Keratinocyte (primary cell): ENCODE data around the gene ZNF205. TPM values are rescaled to one million over a fixed set of nuclear protein-coding genes. Genes with fewer than 3 reads are reported as not detected.

Experiments used
- DNase-seq: peaks from one replicate; pipeline ENCODE4 v3.0.0-alpha.2; 2011; ENCODE audit warnings: low read depth, missing footprints, low spot score
- FAIRE-seq: peaks from 2 replicates; lab custom pipeline; 2011; peaks lifted over from hg19 to GRCh38; lab: Jason Lieb, UNC
- H2AFZ ChIP-seq: 2 replicates; pipeline ENCODE4 v1.6.0; 2012; ENCODE audit warnings: low read length, control low read depth, inconsistent platforms; ENCODE audit not compliant: control insufficient read depth
- H3K27ac ChIP-seq: 2 replicates; pipeline ENCODE4 v1.5.1; 2011; ENCODE audit warnings: low read length; ENCODE audit not compliant: control insufficient read depth, insufficient read depth
- H3K27me3 ChIP-seq: 3 replicates; pipeline ENCODE4 v1.6.0; 2011; ENCODE audit warnings: low read length; ENCODE audit not compliant: control insufficient read depth, insufficient read depth; ENCODE audit errors: extremely low read depth
- H3K36me3 ChIP-seq, 2 experiments: 2 replicates in 1 of 2; 3 replicates in 1 of 2; pipeline ENCODE4 v1.5.1; 2011; ENCODE audit warnings: low read length in 2 of 2, mild to moderate bottlenecking in 1 of 2; ENCODE audit not compliant: control insufficient read depth in 2 of 2, insufficient read depth in 2 of 2; ENCODE audit errors: extremely low read depth in 1 of 2
- H3K4me1 ChIP-seq: 3 replicates; pipeline ENCODE4 v1.5.1; 2011; ENCODE audit warnings: low read length; ENCODE audit not compliant: control insufficient read depth, insufficient read depth; ENCODE audit errors: extremely low read depth
- H3K4me2 ChIP-seq: 3 replicates; pipeline ENCODE4 v1.6.0; 2011; ENCODE audit warnings: low read depth, low read length; ENCODE audit not compliant: control insufficient read depth, insufficient read depth; ENCODE audit errors: extremely low read depth
- H3K4me3 ChIP-seq, 3 experiments: fragments of 200-600 bp in 1 of 3; sonication (generic) in 1 of 3; 2 replicates in 2 of 3; 3 replicates in 1 of 3; pipeline ENCODE4 v1.5.1; 2011 to 2016; ENCODE audit warnings: low read length in 3 of 3, mild to moderate bottlenecking in 3 of 3, control low read depth in 2 of 3, inconsistent platforms in 1 of 3, low read depth in 1 of 3, mixed read lengths in 1 of 3, mixed run types in 1 of 3, moderate library complexity in 1 of 3; ENCODE audit not compliant: control insufficient read depth in 2 of 3, insufficient read depth in 2 of 3; ENCODE audit errors: extremely low read depth in 1 of 3
- H3K79me2 ChIP-seq: 2 replicates; pipeline ENCODE4 v1.6.0; 2012; ENCODE audit warnings: low read length; ENCODE audit not compliant: control insufficient read depth, insufficient read depth
- H3K9ac ChIP-seq: 3 replicates; pipeline ENCODE4 v1.6.0; 2011; ENCODE audit warnings: low read length; ENCODE audit not compliant: control insufficient read depth, insufficient read depth; ENCODE audit errors: extremely low read depth
- H3K9me1 ChIP-seq: 3 replicates; pipeline ENCODE4 v1.6.0; 2011; ENCODE audit warnings: low read length; ENCODE audit not compliant: control insufficient read depth, insufficient read depth; ENCODE audit errors: extremely low read depth
- H3K9me3 ChIP-seq: 2 replicates; pipeline ENCODE4 v1.5.1; 2012; ENCODE audit warnings: low read depth, low read length; ENCODE audit not compliant: control insufficient read depth
- H4K20me1 ChIP-seq: 3 replicates; pipeline ENCODE4 v1.6.0; 2011; ENCODE audit warnings: low read length; ENCODE audit not compliant: control insufficient read depth, insufficient read depth; ENCODE audit errors: extremely low read depth
- CTCF ChIP-seq, 3 experiments: IDR thresholded peaks in 1 of 3; conservative IDR thresholded peaks in 1 of 3; optimal IDR thresholded peaks in 1 of 3; 2 replicates in 2 of 3; 3 replicates in 1 of 3; pipeline versions ENCODE3 to v1.5.1; 2011; ENCODE audit warnings: low read length in 3 of 3, mild to moderate bottlenecking in 3 of 3, moderate library complexity in 2 of 3, control low read depth in 1 of 3, inconsistent platforms in 1 of 3; ENCODE audit not compliant: insufficient read depth in 2 of 3; ENCODE audit errors: extremely low read depth in 1 of 3
- EZH2 ChIP-seq: IDR thresholded peaks from one replicate; pipeline ENCODE4 v1.6.1; 2012; ENCODE audit warnings: inconsistent platforms, mild to moderate bottlenecking, low read length, moderate library complexity
- dilution Hi-C: fragments of 300-500 bp; cut with MboI; formaldehyde crosslinking; loops from one replicate; pipeline ENCODE4 v1.7.0; 2020; ENCODE audit warnings: low sequenced_read_pairs; ENCODE audit not compliant: extremely low pct_ligation_motif_present
- polyA plus RNA-seq, 5 experiments: library from polyadenylated mRNA; depleted of rRNA in 3 of 5; stranded (reverse) in 3 of 5; stranded (forward) in 1 of 5; unstranded in 1 of 5; fragments of >200 nt; gene quantifications; 1 replicate in 1 of 5; 2 replicates in 3 of 5; 3 replicates in 1 of 5; pipeline versions ENCODE4 v1.2.1 to v1.2.3, GENCODE V29; 2011 to 2012; ENCODE audit warnings: missing spikeins in 2 of 5, low read depth in 1 of 5, low replicate concordance in 1 of 5

Gene ZNF205
- polyA plus RNA-seq, 1 donor (not counting 4 experiments of a cell fraction or from before 2014, with no cell fraction given) = 6.0 TPM

- H3K4me3 ChIP-seq = no peak overlapping the region
- no peaks in the 10 kb centered on the region for H4K20me1 ChIP-seq
These were observed 28.4 kb downstream of the ZNF205 start for GRCh38 chr16:3140603-3141427.

GRCh38 chr16:3141781-3142311, 29.5 kb downstream of the ZNF205 start:
- Histone ChIP-seq H3K9ac (no peak overlapping the region), H4K20me1 (no peaks in the 10 kb centered on the region), H3K4me1 (no peaks in the 10 kb centered on the region), H3K79me2 (no peaks in the 10 kb centered on the region), H3K9me1 (no peaks in the 10 kb centered on the region), H3K27ac (no peak overlapping the region), H3K4me2 (no peak overlapping the region), H3K9me3 (no peaks in the 10 kb centered on the region), H3K27me3 (no peaks in the 10 kb centered on the region), H3K36me3 (peaks cover 0 to 9% of the 10 kb centered on the region in 2 experiments), H2AFZ (no peak overlapping the region), H3K4me3 (no peak overlapping the region)
- dilution Hi-C loops = no loop called here
- no peak for TF ChIP-seq CTCF (optimal IDR thresholded peaks at IDR 0.05 in 1 of 3, IDR thresholded peaks at IDR 0.05 in 1 of 3, conservative IDR thresholded peaks at IDR 0.05 in 1 of 3; ENCODE audit: extremely low read depth in 1 of 3, insufficient read depth in 2 of 3, low read length in 3 of 3)
- TF ChIP-seq EZH2 = no peak
- FAIRE-seq = no peak
- DNase-seq = no peak

More at GRCh38 chr16:3140603-3141427, 28.4 kb downstream of the ZNF205 start:
- H3K79me2 ChIP-seq = peaks cover 4% of the 10 kb centered on the region
- H3K9ac ChIP-seq = no peak overlapping the region
- H3K36me3 ChIP-seq = peaks cover 0 to 9% of the 10 kb centered on the region in 2 experiments
- no peaks in the 10 kb centered on the region for H3K9me3 ChIP-seq
- no peaks in the 10 kb centered on the region for H3K27me3 ChIP-seq
- no peak for DNase-seq
- no peak overlapping the region for H3K27ac ChIP-seq
- H2AFZ ChIP-seq = no peak overlapping the region
- no peaks in the 10 kb centered on the region for H3K9me1 ChIP-seq
- TF ChIP-seq CTCF (optimal IDR thresholded peaks at IDR 0.05 in 1 of 3, IDR thresholded peaks at IDR 0.05 in 1 of 3, conservative IDR thresholded peaks at IDR 0.05 in 1 of 3; ENCODE audit: extremely low read depth in 1 of 3, insufficient read depth in 2 of 3, low read length in 3 of 3) (no peak), EZH2 (no peak)
- peaks cover 3% of the 10 kb centered on the region for H3K4me1 ChIP-seq
- H3K4me2 ChIP-seq = no peak overlapping the region
- no peak for FAIRE-seq
- dilution Hi-C loops = no loop called here
